ENCODE results near the gene POLR1A.
A peak's percentile ranks its signal among the peaks of the same experiment; 100 is the strongest.

The POLR1A gene
- total RNA-seq, result 63.8 to 218 (median 118) reads per million in 9 experiments

- peak within 1 kb of the TSS; percentile 98 to 99 for H3K27ac Mint-ChIP-seq
- peaks cover 44 to 54% of the 10 kb centered on the region in 2 donors for H3K4me1 Mint-ChIP-seq (ENCODE audit: low read depth in 2 of 2)
These were observed at the start of gene POLR1A for GRCh38 chr2:86105252-86105968. Gene POLR1A, minus strand, starts transcription at chr2:86105886. Its CDS starts 110 bp downstream, at chr2:86105776.

GRCh38 chr2:86150502-86150901 is 44.8 kb upstream of the POLR1A start:
- Mint-ChIP-seq H3K9me3 (no peaks in the 10 kb centered on the region), H3K4me3 (no peak overlapping the region), H3K27ac (no peak overlapping the region), H3K27me3 (no peaks in the 10 kb centered on the region), H3K4me1 (ENCODE audit: low read depth in 2 of 2) (peaks cover 0 to 1% of the 10 kb centered on the region in 2 donors), H3K36me3 (ENCODE audit: insufficient read depth) (peaks cover 87% of the 10 kb centered on the region)
- DNase-seq (no peak), ATAC-seq (replicated peaks) (no peak)

More at GRCh38 chr2:86105252-86105968, at the start of gene POLR1A:
- Mint-ChIP-seq H3K27me3 (no peaks in the 10 kb centered on the region), H3K36me3 (ENCODE audit: insufficient read depth) (peaks cover 42% of the 10 kb centered on the region), H3K9me3 (no peaks in the 10 kb centered on the region), H3K4me3 (peak within 1 kb of the TSS; percentile 90 to 96)
- peak; percentile 76 for ATAC-seq (replicated peaks)
- DNase-seq, result peak; percentile 74 to 77 (median 74)

GRCh38 chr2:86147793-86148192 is 42.1 kb upstream of the POLR1A start:
- peaks cover 87% of the 10 kb centered on the region for H3K36me3 Mint-ChIP-seq (ENCODE audit: insufficient read depth)
- DNase-seq (no peak), ATAC-seq (replicated peaks) (no peak)
- no peaks in the 10 kb centered on the region for H3K9me3 Mint-ChIP-seq
- H3K4me3 Mint-ChIP-seq, result no peak overlapping the region
- H3K27me3 Mint-ChIP-seq, result no peaks in the 10 kb centered on the region
- H3K4me1 Mint-ChIP-seq (ENCODE audit: low read depth in 2 of 2), result peaks cover 0 to 1% of the 10 kb centered on the region in 2 donors
- no peak overlapping the region for H3K27ac Mint-ChIP-seq

GRCh38 chr2:86143926-86144685 is 38.4 kb upstream of the POLR1A start:
- Mint-ChIP-seq H3K27me3 (no peaks in the 10 kb centered on the region), H3K36me3 (ENCODE audit: insufficient read depth) (peaks cover 73% of the 10 kb centered on the region), H3K27ac (peak overlapping the region; percentile 46 to 60), H3K4me3 (no peak overlapping the region), H3K9me3 (no peaks in the 10 kb centered on the region), H3K4me1 (ENCODE audit: low read depth in 2 of 2) (peaks cover 0 to 3% of the 10 kb centered on the region in 2 donors)
- ATAC-seq (replicated peaks) (no peak), DNase-seq (no peak)

- H3K27ac Mint-ChIP-seq, result peak overlapping the region; percentile 46 to 60
- H3K27me3 Mint-ChIP-seq, result no peaks in the 10 kb centered on the region
- peaks cover 0 to 4% of the 10 kb centered on the region in 2 donors for H3K4me1 Mint-ChIP-seq (ENCODE audit: low read depth in 2 of 2)
- peaks cover 68% of the 10 kb centered on the region for H3K36me3 Mint-ChIP-seq (ENCODE audit: insufficient read depth)
- ATAC-seq (replicated peaks) (no peak), DNase-seq (no peak)
- no peak overlapping the region for H3K4me3 Mint-ChIP-seq
- no peaks in the 10 kb centered on the region for H3K9me3 Mint-ChIP-seq
These were observed 37.6 kb upstream of the POLR1A start for GRCh38 chr2:86143307-86143706.

- ATAC-seq (replicated peaks) (no peak), DNase-seq (no peak)
- H3K9me3 Mint-ChIP-seq, result no peaks in the 10 kb centered on the region
- peaks cover 62% of the 10 kb centered on the region for H3K36me3 Mint-ChIP-seq (ENCODE audit: insufficient read depth)
- H3K4me3 Mint-ChIP-seq, result no peak overlapping the region
- peaks cover 0 to 4% of the 10 kb centered on the region in 2 donors for H3K4me1 Mint-ChIP-seq (ENCODE audit: low read depth in 2 of 2)
- H3K27me3 Mint-ChIP-seq, result no peaks in the 10 kb centered on the region
- H3K27ac Mint-ChIP-seq, result peak overlapping the region; percentile 5 to 60
These were observed 37.0 kb upstream of the POLR1A start for GRCh38 chr2:86142436-86143257.

- Mint-ChIP-seq H3K9me3 (no peaks in the 10 kb centered on the region), H3K27ac (peak overlapping the region; percentile 44 to 75), H3K36me3 (ENCODE audit: insufficient read depth) (peaks cover 59% of the 10 kb centered on the region), H3K4me1 (ENCODE audit: low read depth in 2 of 2) (peaks cover 0 to 4% of the 10 kb centered on the region in 2 donors), H3K4me3 (no peak overlapping the region), H3K27me3 (no peaks in the 10 kb centered on the region)
- ATAC-seq (replicated peaks) (no peak), DNase-seq (no peak)
These were observed 35.3 kb upstream of the POLR1A start for GRCh38 chr2:86140969-86141392.

GRCh38 chr2:86139981-86140380 is 34.3 kb upstream of the POLR1A start:
- Mint-ChIP-seq H3K4me3 (no peak overlapping the region), H3K36me3 (ENCODE audit: insufficient read depth) (peaks cover 59% of the 10 kb centered on the region), H3K4me1 (ENCODE audit: low read depth in 2 of 2) (peaks cover 0 to 4% of the 10 kb centered on the region in 2 donors), H3K27ac (peak overlapping the region in 1 of 2 donors; percentile 78), H3K27me3 (no peaks in the 10 kb centered on the region), H3K9me3 (no peaks in the 10 kb centered on the region)
- ATAC-seq (replicated peaks) (peak; percentile 90), DNase-seq (no peak)

- no peaks in the 10 kb centered on the region for H3K27me3 Mint-ChIP-seq
- no peak for DNase-seq
- no peak for ATAC-seq (replicated peaks)
- H3K36me3 Mint-ChIP-seq (ENCODE audit: insufficient read depth), result peaks cover 59% of the 10 kb centered on the region
- peak overlapping the region; percentile 63 to 78 for H3K27ac Mint-ChIP-seq
- no peaks in the 10 kb centered on the region for H3K9me3 Mint-ChIP-seq
- H3K4me1 Mint-ChIP-seq (ENCODE audit: low read depth in 2 of 2), result peaks cover 0 to 4% of the 10 kb centered on the region in 2 donors
- no peak overlapping the region for H3K4me3 Mint-ChIP-seq
These were observed 33.3 kb upstream of the POLR1A start for GRCh38 chr2:86138736-86139625.

- Mint-ChIP-seq H3K9me3 (no peaks in the 10 kb centered on the region), H3K4me1 (ENCODE audit: low read depth in 2 of 2) (peaks cover 0 to 4% of the 10 kb centered on the region in 2 donors), H3K27ac (peak overlapping the region; percentile 10 to 19), H3K4me3 (no peak overlapping the region), H3K27me3 (no peaks in the 10 kb centered on the region), H3K36me3 (ENCODE audit: insufficient read depth) (peaks cover 66% of the 10 kb centered on the region)
- DNase-seq (no peak), ATAC-seq (replicated peaks) (no peak)
These were observed 30.5 kb upstream of the POLR1A start for GRCh38 chr2:86136141-86136540.

GRCh38 chr2:86135653-86136052 is 30.0 kb upstream of the POLR1A start:
- Mint-ChIP-seq H3K27ac (peak overlapping the region; percentile 10 to 19), H3K36me3 (ENCODE audit: insufficient read depth) (peaks cover 68% of the 10 kb centered on the region), H3K27me3 (no peaks in the 10 kb centered on the region), H3K4me3 (no peak overlapping the region), H3K9me3 (no peaks in the 10 kb centered on the region), H3K4me1 (ENCODE audit: low read depth in 2 of 2) (peaks cover 0 to 4% of the 10 kb centered on the region in 2 donors)
- DNase-seq (no peak), ATAC-seq (replicated peaks) (no peak)

- no peak overlapping the region for H3K27ac Mint-ChIP-seq
- H3K4me1 Mint-ChIP-seq (ENCODE audit: low read depth in 2 of 2), result peaks cover 0 to 4% of the 10 kb centered on the region in 2 donors
These were observed 29.0 kb upstream of the POLR1A start for GRCh38 chr2:86134709-86135108.

More at GRCh38 chr2:86134709-86135108, 29.0 kb upstream of the POLR1A start:
- no peak overlapping the region for H3K4me3 Mint-ChIP-seq
- DNase-seq (no peak), ATAC-seq (replicated peaks) (no peak)
- H3K9me3 Mint-ChIP-seq, result no peaks in the 10 kb centered on the region
- peaks cover 76% of the 10 kb centered on the region for H3K36me3 Mint-ChIP-seq (ENCODE audit: insufficient read depth)
- no peaks in the 10 kb centered on the region for H3K27me3 Mint-ChIP-seq

Measured in effector memory CD8-positive, alpha-beta T cell (primary cell).